Central memory CD8-positive, alpha-beta T cell (primary cell): ENCODE data around the gene C1QA.

Experiments
- ATAC-seq: fragments of 150-1000 bp; cut with Tn5 transposase; replicated peaks from 2 replicates; pipeline ENCODE4 v1.10.0; 2022; ENCODE audit warnings: mild to moderate bottlenecking, moderate FRiP score, moderate number of reproducible peaks; ENCODE audit not compliant: poor library complexity, severe bottlenecking; ENCODE audit errors: extremely low read depth
- DNase-seq, 2 donors: peaks; one replicate each; pipeline ENCODE4 v3.0.0; 2021; ENCODE audit warnings: low spot score in 2 of 2
- H3K27ac Mint-ChIP-seq: one replicate; pipeline ENCODE4 v1.8.0; 2022; ENCODE audit warnings: low read depth, mild to moderate bottlenecking, moderate library complexity, mixed read lengths
- H3K27me3 Mint-ChIP-seq: one replicate; pipeline ENCODE4 v1.8.0; 2022; ENCODE audit warnings: mixed read lengths
- H3K36me3 Mint-ChIP-seq: one replicate; pipeline ENCODE4 v1.8.0; 2022; ENCODE audit warnings: mild to moderate bottlenecking, moderate library complexity, mixed read lengths; ENCODE audit not compliant: insufficient read depth
- H3K4me1 Mint-ChIP-seq: one replicate; pipeline ENCODE4 v1.8.0; 2022; ENCODE audit warnings: mixed read lengths
- H3K4me3 Mint-ChIP-seq: one replicate; pipeline ENCODE4 v1.8.0; 2022; ENCODE audit warnings: mild to moderate bottlenecking, moderate library complexity, mixed read lengths
- H3K9me3 Mint-ChIP-seq: one replicate; pipeline ENCODE4 v1.8.0; 2022; ENCODE audit warnings: mixed read lengths

C1QA gene

GRCh38 chr1:22636353-22636752, at the start of gene C1QA:
Gene C1QA (plus strand): TSS chr1:22636628. CDS start chr1:22637617, 989 bp downstream.
- no peak within 1 kb of the TSS for H3K27ac Mint-ChIP-seq
- no peak for DNase-seq
- no peaks in the 10 kb centered on the region for H3K4me1 Mint-ChIP-seq
- H3K4me3 Mint-ChIP-seq = no peak within 1 kb of the TSS
- ATAC-seq = no peak
- H3K27me3 Mint-ChIP-seq = peaks cover 16% of the 10 kb centered on the region
- no peaks in the 10 kb centered on the region for H3K36me3 Mint-ChIP-seq
- H3K9me3 Mint-ChIP-seq = no peaks in the 10 kb centered on the region

GRCh38 chr1:22587247-22587646, 49.2 kb upstream of the C1QA start:
- no peaks in the 10 kb centered on the region for H3K4me1 Mint-ChIP-seq
- DNase-seq = no peak
- no peak overlapping the region for H3K27ac Mint-ChIP-seq
- no peak for ATAC-seq
- no peaks in the 10 kb centered on the region for H3K36me3 Mint-ChIP-seq
- no peak overlapping the region for H3K4me3 Mint-ChIP-seq
- peaks cover 44% of the 10 kb centered on the region for H3K27me3 Mint-ChIP-seq
- H3K9me3 Mint-ChIP-seq = no peaks in the 10 kb centered on the region

- no peak for ATAC-seq
- no peaks in the 10 kb centered on the region for H3K36me3 Mint-ChIP-seq
- no peaks in the 10 kb centered on the region for H3K9me3 Mint-ChIP-seq
- no peaks in the 10 kb centered on the region for H3K4me1 Mint-ChIP-seq
- no peak overlapping the region for H3K4me3 Mint-ChIP-seq
- DNase-seq = no peak
- peaks cover 52% of the 10 kb centered on the region for H3K27me3 Mint-ChIP-seq
- no peak overlapping the region for H3K27ac Mint-ChIP-seq
Measured at GRCh38 chr1:22588899-22589422, 47.5 kb upstream of the C1QA start.

- no peak for ATAC-seq
- Mint-ChIP-seq H3K4me1 (no peaks in the 10 kb centered on the region), H3K27ac (no peak overlapping the region), H3K36me3 (no peaks in the 10 kb centered on the region), H3K27me3 (peaks cover 59% of the 10 kb centered on the region), H3K9me3 (no peaks in the 10 kb centered on the region), H3K4me3 (no peak overlapping the region)
- DNase-seq = no peak
Measured at GRCh38 chr1:22591576-22591975, 44.9 kb upstream of the C1QA start.

GRCh38 chr1:22592051-22592450, 44.4 kb upstream of the C1QA start:
- ATAC-seq (no peak), DNase-seq (no peak)
- no peak overlapping the region for H3K27ac Mint-ChIP-seq
- H3K9me3 Mint-ChIP-seq = no peaks in the 10 kb centered on the region
- H3K36me3 Mint-ChIP-seq = no peaks in the 10 kb centered on the region
- H3K4me1 Mint-ChIP-seq = no peaks in the 10 kb centered on the region
- H3K4me3 Mint-ChIP-seq = no peak overlapping the region
- peaks cover 64% of the 10 kb centered on the region for H3K27me3 Mint-ChIP-seq

GRCh38 chr1:22592919-22593790, 43.3 kb upstream of the C1QA start:
- H3K9me3 Mint-ChIP-seq = no peaks in the 10 kb centered on the region
- no peak for ATAC-seq
- no peaks in the 10 kb centered on the region for H3K36me3 Mint-ChIP-seq
- H3K27me3 Mint-ChIP-seq = peaks cover 67% of the 10 kb centered on the region
- DNase-seq = no peak
- no peaks in the 10 kb centered on the region for H3K4me1 Mint-ChIP-seq
- H3K4me3 Mint-ChIP-seq = no peak overlapping the region
- H3K27ac Mint-ChIP-seq = no peak overlapping the region

GRCh38 chr1:22594396-22594795, 42.0 kb upstream of the C1QA start:
- Mint-ChIP-seq H3K4me3 (no peak overlapping the region), H3K27me3 (peaks cover 75% of the 10 kb centered on the region)
- no peak for ATAC-seq

GRCh38 chr1:22595108-22595507, 41.3 kb upstream of the C1QA start:
- no peak overlapping the region for H3K27ac Mint-ChIP-seq
- H3K27me3 Mint-ChIP-seq = peaks cover 70% of the 10 kb centered on the region
- no peaks in the 10 kb centered on the region for H3K9me3 Mint-ChIP-seq
- H3K36me3 Mint-ChIP-seq = no peaks in the 10 kb centered on the region
- no peaks in the 10 kb centered on the region for H3K4me1 Mint-ChIP-seq
- H3K4me3 Mint-ChIP-seq = no peak overlapping the region
- no peak for ATAC-seq
- no peak for DNase-seq

More at GRCh38 chr1:22594396-22594795, 42.0 kb upstream of the C1QA start:
- no peaks in the 10 kb centered on the region for H3K9me3 Mint-ChIP-seq
- H3K36me3 Mint-ChIP-seq = no peaks in the 10 kb centered on the region
- no peak overlapping the region for H3K27ac Mint-ChIP-seq
- H3K4me1 Mint-ChIP-seq = no peaks in the 10 kb centered on the region
- DNase-seq = no peak

- no peak for ATAC-seq
- no peak for DNase-seq
- Mint-ChIP-seq H3K4me3 (no peak overlapping the region), H3K36me3 (no peaks in the 10 kb centered on the region), H3K27me3 (peaks cover 58% of the 10 kb centered on the region), H3K27ac (no peak overlapping the region), H3K9me3 (no peaks in the 10 kb centered on the region), H3K4me1 (no peaks in the 10 kb centered on the region)
Measured at GRCh38 chr1:22597301-22597965, 39.0 kb upstream of the C1QA start.

- Mint-ChIP-seq H3K27me3 (peaks cover 58% of the 10 kb centered on the region), H3K9me3 (no peaks in the 10 kb centered on the region), H3K36me3 (no peaks in the 10 kb centered on the region), H3K27ac (no peak overlapping the region), H3K4me1 (no peaks in the 10 kb centered on the region), H3K4me3 (no peak overlapping the region)
- ATAC-seq (no peak), DNase-seq (no peak)
Measured at GRCh38 chr1:22597996-22598395, 38.4 kb upstream of the C1QA start.

- H3K27ac Mint-ChIP-seq = no peak overlapping the region
- no peak for ATAC-seq
- H3K27me3 Mint-ChIP-seq = peaks cover 66% of the 10 kb centered on the region
- H3K4me3 Mint-ChIP-seq = no peak overlapping the region
- no peaks in the 10 kb centered on the region for H3K36me3 Mint-ChIP-seq
- H3K4me1 Mint-ChIP-seq = no peaks in the 10 kb centered on the region
- no peak for DNase-seq
- no peaks in the 10 kb centered on the region for H3K9me3 Mint-ChIP-seq
Measured at GRCh38 chr1:22598736-22599135, 37.7 kb upstream of the C1QA start.

GRCh38 chr1:22600071-22600816, 36.2 kb upstream of the C1QA start:
- DNase-seq = no peak
- Mint-ChIP-seq H3K27ac (no peak overlapping the region), H3K4me1 (no peaks in the 10 kb centered on the region), H3K9me3 (no peaks in the 10 kb centered on the region), H3K4me3 (no peak overlapping the region), H3K27me3 (peaks cover 70% of the 10 kb centered on the region), H3K36me3 (no peaks in the 10 kb centered on the region)
- ATAC-seq = no peak
